Loucy (cell line): ENCODE results near the gene ST6GAL1.

Source experiments
- CTCF ChIP-seq: fragments of 200-600 bp; sonication (generic); conservative IDR thresholded peaks from 2 replicates; pipeline ENCODE4 v1.5.1; 2014; ENCODE audit warnings: mild to moderate bottlenecking, antibody characterized with exemption, low read length
- EZH2phosphoT487 ChIP-seq: fragments of 200-600 bp; IDR thresholded peaks from 2 replicates; pipeline ENCODE4 v1.6.1; 2018; ENCODE audit warnings: antibody characterized with exemption, mild to moderate bottlenecking, moderate library complexity, borderline replicate concordance

DNA sequence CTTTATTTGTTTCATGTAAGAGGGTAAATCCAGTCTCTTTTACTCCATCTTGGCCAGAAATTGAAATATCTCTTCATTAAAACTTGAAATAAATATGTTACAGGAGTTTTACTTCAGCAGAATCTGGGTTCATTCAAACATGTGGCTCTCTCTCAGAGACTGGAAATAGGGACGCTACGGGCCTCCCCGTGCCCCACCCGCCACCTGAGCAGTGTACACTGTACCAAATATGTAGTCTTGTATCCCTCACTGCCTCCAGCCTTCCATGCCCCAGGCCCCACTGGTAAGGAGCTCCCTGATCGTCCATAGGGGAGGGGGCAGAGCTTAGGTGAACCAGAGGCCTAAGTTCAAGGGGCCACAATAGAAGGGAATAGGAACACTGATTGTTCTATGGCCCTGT is 172.9 kb downstream of the ST6GAL1 start:
- TF ChIP-seq CTCF (no peak), EZH2phosphoT487 (no peak)
